DOHH2 (cell line): ENCODE results near the gene TMCC1.

ENCODE experiments used
- H3F3A ChIP-seq: fragments of 200-600 bp; sonication (generic), shearing (Covaris generic); 2 replicates; pipeline ENCODE4 v1.6.0; 2016; ENCODE audit warnings: antibody characterized with exemption, mild to moderate bottlenecking; ENCODE audit not compliant: control insufficient read depth, insufficient read depth
- H3K27ac ChIP-seq: fragments of 200-600 bp; sonication (generic); 2 replicates; pipeline ENCODE4 v1.5.1; 2014; ENCODE audit warnings: low read depth, mild to moderate bottlenecking, low read length, moderate library complexity
- H3K27me3 ChIP-seq: fragments of 200-600 bp; sonication (generic); 2 replicates; pipeline ENCODE4 v1.6.1; 2014; ENCODE audit warnings: mild to moderate bottlenecking, low read length, mixed read lengths; ENCODE audit not compliant: control insufficient read depth
- H3K36me3 ChIP-seq: fragments of 200-600 bp; sonication (generic); 2 replicates; pipeline ENCODE4 v1.6.1; 2014; ENCODE audit warnings: mild to moderate bottlenecking, low read length, moderate library complexity, mixed read lengths; ENCODE audit not compliant: control insufficient read depth
- H3K4me1 ChIP-seq: fragments of 200-600 bp; sonication (generic); 2 replicates; pipeline ENCODE4 v1.6.1; 2014; ENCODE audit warnings: mild to moderate bottlenecking, low read length, mixed read lengths; ENCODE audit not compliant: control insufficient read depth
- H3K4me2 ChIP-seq: fragments of 200-600 bp; sonication (generic); 2 replicates; pipeline ENCODE4 v1.6.0; 2014; ENCODE audit warnings: mild to moderate bottlenecking, low read length, moderate library complexity
- H3K4me3 ChIP-seq: fragments of 200-600 bp; sonication (generic); 2 replicates; pipeline ENCODE4 v1.5.1; 2014; ENCODE audit warnings: mild to moderate bottlenecking, low read length, mixed read lengths
- H3K79me2 ChIP-seq: fragments of 200-600 bp; sonication (generic); 2 replicates; pipeline ENCODE4 v1.6.1; 2014; ENCODE audit warnings: mild to moderate bottlenecking, low read length, mixed read lengths; ENCODE audit not compliant: control insufficient read depth
- H3K9me2 ChIP-seq: fragments of 200-600 bp; sonication (generic); replicated peaks from 2 replicates; pipeline ENCODE4 v1.6.1; 2014; ENCODE audit warnings: mild to moderate bottlenecking, low read length, mixed read lengths; ENCODE audit not compliant: control insufficient read depth
- H3K9me3 ChIP-seq: fragments of 200-600 bp; sonication (generic); 2 replicates; pipeline ENCODE4 v1.6.1; 2014; ENCODE audit warnings: antibody characterized with exemption, low read length, mixed read lengths; ENCODE audit not compliant: control insufficient read depth, insufficient read depth
- H4K20me1 ChIP-seq: fragments of 200-600 bp; sonication (generic); 2 replicates; pipeline ENCODE4 v1.6.0; 2014; ENCODE audit warnings: low read depth, mild to moderate bottlenecking, antibody characterized with exemption, low read length, moderate library complexity; ENCODE audit not compliant: control insufficient read depth, insufficient read depth
- EZH2phosphoT487 ChIP-seq: fragments of 200-600 bp; sonication (generic); IDR thresholded peaks from 2 replicates; pipeline ENCODE4 v1.6.1; 2017; ENCODE audit warnings: borderline replicate concordance, mild to moderate bottlenecking, antibody characterized with exemption, low read length, moderate library complexity, mixed read lengths
- TF ChIP-seq, protein P1 (sequence below): fragments of 200-600 bp; sonication (generic); IDR thresholded peaks from one replicate; pipeline ENCODE4 v1.5.1; 2014; ENCODE audit warnings: antibody characterized with exemption, mild to moderate bottlenecking, low read depth, low read length; ENCODE audit not compliant: poor library complexity, severe bottlenecking

TMCC1 gene

DNA sequence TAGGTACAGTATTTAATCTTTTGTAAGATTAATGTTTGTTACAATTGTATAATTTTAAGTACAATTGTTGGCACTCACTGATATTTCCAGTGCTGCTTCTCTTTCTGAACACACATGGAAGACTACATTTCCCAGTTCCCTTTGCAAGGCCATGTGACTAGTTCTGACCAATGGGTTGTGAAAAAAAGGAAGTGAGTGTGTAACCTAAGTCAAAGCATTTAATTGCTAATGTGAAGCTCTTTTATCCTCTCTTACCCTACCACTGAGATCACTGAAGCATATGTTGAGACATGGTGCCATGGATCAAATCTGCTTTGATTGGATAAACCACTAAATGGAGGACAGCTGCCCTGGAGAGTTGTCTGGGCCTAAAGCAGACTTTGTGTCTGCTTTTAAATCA lies 203.1 kb downstream of the TMCC1 start:
- Histone ChIP-seq H3K27ac (no peak overlapping the region), H4K20me1 (no peaks in the 10 kb centered on the region), H3K79me2 (no peaks in the 10 kb centered on the region), H3K9me2 (no peaks in the 10 kb centered on the region), H3K27me3 (no peaks in the 10 kb centered on the region), H3K36me3 (no peaks in the 10 kb centered on the region), H3K4me2 (no peak overlapping the region), H3F3A (peaks cover 4% of the 10 kb centered on the region; the same call in 1 of the 2 replicates), H3K4me3 (no peak overlapping the region), H3K9me3 (no peaks in the 10 kb centered on the region), H3K4me1 (peaks cover 3% of the 10 kb centered on the region; the same call in 1 of the 2 replicates)
- TF ChIP-seq, protein P1, sequence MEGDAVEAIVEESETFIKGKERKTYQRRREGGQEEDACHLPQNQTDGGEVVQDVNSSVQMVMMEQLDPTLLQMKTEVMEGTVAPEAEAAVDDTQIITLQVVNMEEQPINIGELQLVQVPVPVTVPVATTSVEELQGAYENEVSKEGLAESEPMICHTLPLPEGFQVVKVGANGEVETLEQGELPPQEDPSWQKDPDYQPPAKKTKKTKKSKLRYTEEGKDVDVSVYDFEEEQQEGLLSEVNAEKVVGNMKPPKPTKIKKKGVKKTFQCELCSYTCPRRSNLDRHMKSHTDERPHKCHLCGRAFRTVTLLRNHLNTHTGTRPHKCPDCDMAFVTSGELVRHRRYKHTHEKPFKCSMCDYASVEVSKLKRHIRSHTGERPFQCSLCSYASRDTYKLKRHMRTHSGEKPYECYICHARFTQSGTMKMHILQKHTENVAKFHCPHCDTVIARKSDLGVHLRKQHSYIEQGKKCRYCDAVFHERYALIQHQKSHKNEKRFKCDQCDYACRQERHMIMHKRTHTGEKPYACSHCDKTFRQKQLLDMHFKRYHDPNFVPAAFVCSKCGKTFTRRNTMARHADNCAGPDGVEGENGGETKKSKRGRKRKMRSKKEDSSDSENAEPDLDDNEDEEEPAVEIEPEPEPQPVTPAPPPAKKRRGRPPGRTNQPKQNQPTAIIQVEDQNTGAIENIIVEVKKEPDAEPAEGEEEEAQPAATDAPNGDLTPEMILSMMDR, result no peak

DNA sequence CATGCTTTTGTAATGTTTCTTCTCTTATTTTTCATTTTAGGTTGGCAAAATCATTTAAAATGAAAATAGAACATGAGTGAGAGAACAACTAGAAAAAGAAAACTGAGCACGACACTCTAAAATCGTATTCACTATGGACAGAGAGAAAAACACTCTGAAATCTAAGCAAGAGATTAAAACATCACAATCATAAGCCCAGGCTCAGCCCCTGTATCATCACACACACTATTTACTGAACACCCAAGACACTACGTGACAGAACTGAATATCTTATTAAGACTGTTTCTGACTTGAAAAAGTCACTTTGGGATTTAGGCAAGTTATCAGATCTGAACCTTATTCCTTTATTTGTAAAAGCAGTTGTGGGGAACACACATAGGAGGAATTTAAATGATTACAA lies 204.5 kb downstream of the TMCC1 start:
- Histone ChIP-seq H3K27ac (no peak overlapping the region), H3F3A (peaks cover 4% of the 10 kb centered on the region; the same call in 1 of the 2 replicates), H3K4me1 (peaks cover 3% of the 10 kb centered on the region; the same call in 1 of the 2 replicates), H4K20me1 (no peaks in the 10 kb centered on the region), H3K9me3 (no peaks in the 10 kb centered on the region), H3K79me2 (no peaks in the 10 kb centered on the region), H3K27me3 (no peaks in the 10 kb centered on the region), H3K9me2 (no peaks in the 10 kb centered on the region), H3K4me3 (no peak overlapping the region), H3K36me3 (no peaks in the 10 kb centered on the region), H3K4me2 (no peak overlapping the region)
- TF ChIP-seq, protein P1, result no peak
- TF ChIP-seq EZH2phosphoT487, result no peak

DNA sequence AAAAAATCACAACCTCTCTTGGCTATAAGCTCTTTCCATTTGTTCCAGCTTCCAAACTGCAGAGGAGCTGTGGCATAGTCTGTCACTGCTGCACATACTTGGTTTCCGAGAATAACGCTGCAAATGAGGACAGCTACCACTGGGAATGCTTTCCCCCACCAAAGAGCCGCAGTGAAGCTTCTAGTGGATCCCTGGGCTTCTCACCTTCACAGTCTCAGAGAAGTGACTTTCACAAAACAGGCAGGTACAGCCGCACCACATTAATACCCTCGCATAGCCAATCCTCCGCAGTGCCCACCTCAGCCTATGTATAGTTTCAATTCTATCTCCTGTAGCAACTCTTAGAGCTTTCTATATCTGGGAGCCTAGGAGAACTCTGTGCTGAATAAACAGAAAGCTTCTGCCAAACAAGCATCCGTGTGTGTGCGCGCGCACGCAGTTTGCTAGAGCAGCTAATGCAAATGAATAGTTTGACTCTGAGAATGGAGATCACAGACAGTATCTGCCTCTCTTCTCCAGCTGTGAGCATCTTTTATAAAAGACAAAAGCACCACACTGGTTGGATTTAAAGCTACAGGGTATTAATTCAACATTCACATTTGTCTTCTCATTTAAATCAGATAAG lies 205.1 kb downstream of the TMCC1 start:
- Histone ChIP-seq H3K9me2 (no peaks in the 10 kb centered on the region), H3K27ac (no peak overlapping the region), H3K79me2 (no peaks in the 10 kb centered on the region), H3K36me3 (no peaks in the 10 kb centered on the region), H4K20me1 (no peaks in the 10 kb centered on the region), H3K4me1 (peaks cover 3% of the 10 kb centered on the region; the same call in 1 of the 2 replicates), H3K4me3 (no peak overlapping the region), H3K9me3 (no peaks in the 10 kb centered on the region), H3K27me3 (no peaks in the 10 kb centered on the region), H3K4me2 (no peak overlapping the region), H3F3A (peaks cover 4% of the 10 kb centered on the region; the same call in 1 of the 2 replicates)
- TF ChIP-seq EZH2phosphoT487, result no peak
- TF ChIP-seq, protein P1, result no peak
